ENCODE results near the gene YIPF3.
A peak's percentile ranks its signal among the peaks of the same experiment; 100 is the strongest.

Gene YIPF3

GRCh38 chr6:43511824-43512415 is 4.8 kb downstream of the YIPF3 start:
- ATAC-seq, result no peak
- TF ChIP-seq OSR1 (CRISPR knock-in tag; IDR thresholded peaks at IDR 0.05) (no peak), ZFP3 (CRISPR knock-in tag; IDR thresholded peaks at IDR 0.05) (no peak), TOX (CRISPR knock-in tag; IDR thresholded peaks at IDR 0.05; ENCODE audit: borderline replicate concordance) (no peak), SNAI2 (CRISPR knock-in tag; IDR thresholded peaks at IDR 0.05) (no peak), CREB5 (CRISPR knock-in tag; IDR thresholded peaks at IDR 0.05; ENCODE audit: low read depth) (no peak), ARNTL (CRISPR knock-in tag; IDR thresholded peaks at IDR 0.05; ENCODE audit: borderline replicate concordance, low read depth) (no peak), RARB (CRISPR knock-in tag; IDR thresholded peaks at IDR 0.05) (no peak)

- ATAC-seq, result no peak
- TF ChIP-seq TSHZ2 (CRISPR knock-in tag; IDR thresholded peaks at IDR 0.05) (no peak), ISL1 (CRISPR knock-in tag; IDR thresholded peaks at IDR 0.05) (no peak), ZFP3 (CRISPR knock-in tag; IDR thresholded peaks at IDR 0.05) (no peak), TCF4 (CRISPR knock-in tag; IDR thresholded peaks at IDR 0.05; ENCODE audit: borderline replicate concordance) (no peak), ZNF70 (CRISPR knock-in tag; IDR thresholded peaks at IDR 0.05) (no peak), CSRNP3 (CRISPR knock-in tag; IDR thresholded peaks at IDR 0.05) (no peak)
Observed at GRCh38 chr6:43510827-43511163, 5.9 kb downstream of the YIPF3 start.

GRCh38 chr6:43509984-43510826 is 6.5 kb downstream of the YIPF3 start, which contains the start of gene LRRC73:
TSS of gene LRRC73 (minus strand) at chr6:43510346. CDS start at chr6:43509785, 561 bp downstream.
- ATAC-seq, result peak; percentile 86
- TF ChIP-seq ZNF70 (CRISPR knock-in tag; IDR thresholded peaks at IDR 0.05), result no peak
- no peak for TF ChIP-seq ZNF8 (CRISPR knock-in tag; IDR thresholded peaks at IDR 0.05)
- TF ChIP-seq TSHZ2 (CRISPR knock-in tag; IDR thresholded peaks at IDR 0.05), result 0 out of 2 replicates have a peak, but pooled peaks have one; percentile 29
- TF ChIP-seq ZNF565 (CRISPR knock-in tag; conservative IDR thresholded peaks at IDR 0.05; ENCODE audit: low read depth), result no peak
- TF ChIP-seq ARNTL (CRISPR knock-in tag; IDR thresholded peaks at IDR 0.05; ENCODE audit: borderline replicate concordance, low read depth), result no peak
- TF ChIP-seq TCF4 (CRISPR knock-in tag; IDR thresholded peaks at IDR 0.05; ENCODE audit: borderline replicate concordance), result no peak
- TF ChIP-seq ISL1 (CRISPR knock-in tag; IDR thresholded peaks at IDR 0.05), result no peak
- peak; percentile 50; the same call in 1 of the 2 replicates for TF ChIP-seq GLIS3 (CRISPR knock-in tag; IDR thresholded peaks at IDR 0.05)
- TF ChIP-seq RARB (CRISPR knock-in tag; IDR thresholded peaks at IDR 0.05), result no peak
- TF ChIP-seq BACH2 (CRISPR knock-in tag; IDR thresholded peaks at IDR 0.05; ENCODE audit: borderline replicate concordance), result no peak
- no peak for TF ChIP-seq TOX (CRISPR knock-in tag; IDR thresholded peaks at IDR 0.05; ENCODE audit: borderline replicate concordance)
- no peak for TF ChIP-seq ZC3H10 (CRISPR knock-in tag; IDR thresholded peaks at IDR 0.05)
- no peak for TF ChIP-seq CREB5 (CRISPR knock-in tag; IDR thresholded peaks at IDR 0.05; ENCODE audit: low read depth)
- TF ChIP-seq PATZ1 (CRISPR knock-in tag; IDR thresholded peaks at IDR 0.05; ENCODE audit: borderline replicate concordance), result no peak
- no peak for TF ChIP-seq ESRRG (CRISPR knock-in tag; IDR thresholded peaks at IDR 0.05)
- TF ChIP-seq CSRNP3 (CRISPR knock-in tag; IDR thresholded peaks at IDR 0.05), result no peak
- TF ChIP-seq PPARA (CRISPR knock-in tag; IDR thresholded peaks at IDR 0.05; ENCODE audit: borderline replicate concordance), result no peak
- no peak for TF ChIP-seq SNAI2 (CRISPR knock-in tag; IDR thresholded peaks at IDR 0.05)
- no peak for TF ChIP-seq CSDC2 (CRISPR knock-in tag; IDR thresholded peaks at IDR 0.05)
- no peak for TF ChIP-seq OSR1 (CRISPR knock-in tag; IDR thresholded peaks at IDR 0.05)

Measured in SK-N-SH treated with all-trans-retinoic acid at 6 μM for 48 hours (cell line).